IMR-90 (cell line): ENCODE measurements around the gene TBC1D9. TPM values are rescaled to one million over a fixed set of nuclear protein-coding genes. Genes with fewer than 3 reads are reported as not detected.

ENCODE experiments used
- ATAC-seq: fragments of 200-7000 bp; cut with Tn5 transposase; 2 replicates; pipeline ENCODE4 v1.9.1; 2020; ENCODE audit warnings: low read depth, mild to moderate bottlenecking, moderate library complexity
- BruUV-seq: library from RNA; stranded (reverse); fragments of 400-500 nt; replicated peaks from 2 replicates; lab custom pipeline; 2021; lab: Mats Ljungman, UMichigan
- CTCF ChIA-PET: fragments of 300-600 bp; formaldehyde crosslinking; extraction: SDS; loops from one replicate; lab custom pipeline; 2021; ENCODE audit warnings: antibody characterized with exemption; lab: Yijun Ruan, JAX
- POLR2A ChIA-PET: fragments of 300-600 bp; sonication (Branson Sonifier 250); formaldehyde crosslinking; loops from one replicate; lab custom pipeline; 2022; ENCODE audit warnings: antibody characterized with exemption; ENCODE audit not compliant: unreplicated experiment; lab: Charles Lee
- DNase-seq: peaks from one replicate; pipeline ENCODE4 v3.0.0; 2013
- H2AFZ ChIP-seq: replicated peaks from 2 replicates; pipeline ENCODE3; 2013; ENCODE audit warnings: low read length, mild to moderate bottlenecking; ENCODE audit not compliant: poor library complexity
- H2AK5ac ChIP-seq: 2 replicates; pipeline ENCODE4 v1.6.1; 2013; ENCODE audit warnings: low read depth, low read length, inconsistent platforms
- H2AK9ac ChIP-seq: replicated peaks from 2 replicates; pipeline ENCODE3; 2013; ENCODE audit warnings: mild to moderate bottlenecking, low read depth, low read length, moderate library complexity; ENCODE audit not compliant: poor library complexity
- H2BK120ac ChIP-seq: 2 replicates; pipeline ENCODE4 v1.6.1; 2013; ENCODE audit warnings: low read depth, low read length, inconsistent platforms
- H2BK15ac ChIP-seq: 3 replicates; pipeline ENCODE4 v1.6.1; 2013; ENCODE audit warnings: low read depth, low read length, inconsistent platforms
- H2BK20ac ChIP-seq: 2 replicates; pipeline ENCODE4 v1.6.1; 2013; ENCODE audit warnings: low read depth, mild to moderate bottlenecking, inconsistent platforms, low read length, moderate library complexity
- H2BK5ac ChIP-seq: 2 replicates; pipeline ENCODE4 v1.6.1; 2013; ENCODE audit warnings: mild to moderate bottlenecking, low read depth, low read length, inconsistent platforms; ENCODE audit not compliant: poor library complexity, severe bottlenecking
- H3K14ac ChIP-seq: replicated peaks from 2 replicates; pipeline ENCODE4 v1.6.1; 2013; ENCODE audit warnings: low read depth, low read length, inconsistent platforms
- H3K18ac ChIP-seq: 2 replicates; pipeline ENCODE4 v1.6.1; 2013; ENCODE audit warnings: low read depth, low read length, control low read depth
- H3K23ac ChIP-seq: 2 replicates; pipeline ENCODE4 v1.6.1; 2013; ENCODE audit warnings: low read depth, low read length, inconsistent platforms
- H3K27ac ChIP-seq: 2 replicates; pipeline ENCODE4 v1.5.1; 2013; ENCODE audit warnings: mild to moderate bottlenecking, control low read depth, low read length; ENCODE audit not compliant: insufficient read depth
- H3K27me3 ChIP-seq: 2 replicates; pipeline ENCODE4 v1.6.1; 2013; ENCODE audit warnings: low read length; ENCODE audit not compliant: control insufficient read depth, insufficient read depth
- H3K36me3 ChIP-seq: 2 replicates; pipeline ENCODE4 v1.6.1; 2013; ENCODE audit warnings: low read length, mixed read lengths; ENCODE audit not compliant: control insufficient read depth, insufficient read depth
- H3K4ac ChIP-seq: 2 replicates; pipeline ENCODE4 v1.6.1; 2013; ENCODE audit warnings: low read depth, low read length, inconsistent platforms
- H3K4me1 ChIP-seq: 2 replicates; pipeline ENCODE4 v1.6.1; 2013; ENCODE audit warnings: low read length, mixed read lengths; ENCODE audit not compliant: control insufficient read depth, insufficient read depth
- H3K4me2 ChIP-seq: 2 replicates; pipeline ENCODE4 v1.6.1; 2013; ENCODE audit warnings: low read depth, mild to moderate bottlenecking, control low read depth, low read length, moderate library complexity
- H3K4me3 ChIP-seq: 2 replicates; pipeline ENCODE4 v1.5.1; 2013; ENCODE audit warnings: low read depth, mild to moderate bottlenecking, control low read depth, low read length, moderate library complexity; ENCODE audit not compliant: insufficient read depth
- H3K56ac ChIP-seq: 2 replicates; pipeline ENCODE4 v1.6.1; 2013; ENCODE audit warnings: low read length, inconsistent platforms; ENCODE audit not compliant: insufficient read depth; ENCODE audit errors: extremely low read depth
- H3K79me1 ChIP-seq, 2 experiments: 2 replicates each; pipeline ENCODE4 v1.6.1; 2013; ENCODE audit warnings: low read length in 2 of 2, inconsistent platforms in 1 of 2, low read depth in 1 of 2
- H3K9ac ChIP-seq: 2 replicates; pipeline ENCODE4 v1.6.1; 2013; ENCODE audit warnings: low read depth, low read length, control low read depth
- H3K9me1 ChIP-seq: 2 replicates; pipeline ENCODE4 v1.6.1; 2013; ENCODE audit warnings: low read length, inconsistent platforms; ENCODE audit not compliant: insufficient read depth
- H3K9me3 ChIP-seq: 2 replicates; pipeline ENCODE4 v1.6.1; 2013; ENCODE audit warnings: low read length; ENCODE audit not compliant: control insufficient read depth, insufficient read depth
- H4K20me1 ChIP-seq: 2 replicates; pipeline ENCODE4 v1.6.1; 2013; ENCODE audit warnings: low read length, inconsistent platforms; ENCODE audit not compliant: insufficient read depth
- H4K5ac ChIP-seq: 2 replicates; pipeline ENCODE4 v1.6.1; 2013; ENCODE audit warnings: mild to moderate bottlenecking, low read depth, low read length, control low read depth
- H4K8ac ChIP-seq, 2 experiments: 2 replicates each; pipeline ENCODE4 v1.6.1; 2013; ENCODE audit warnings: low read depth in 2 of 2, low read length in 2 of 2, control low read depth in 1 of 2, inconsistent platforms in 1 of 2
- H4K91ac ChIP-seq: 2 replicates; pipeline ENCODE4 v1.6.1; 2013; ENCODE audit warnings: low read depth, low read length, inconsistent platforms; ENCODE audit not compliant: insufficient read depth
- CHD1 ChIP-seq: IDR thresholded peaks from 2 replicates; pipeline ENCODE4 v1.6.1; 2012; ENCODE audit warnings: low read depth, low read length, improper control_type of control experiment
- FOS ChIP-seq: fragments of 150-350 bp; IDR thresholded peaks from 2 replicates; pipeline ENCODE4 v1.6.1; 2016; ENCODE audit warnings: low read depth, low read length
- MAFK ChIP-seq: IDR thresholded peaks from 2 replicates; pipeline ENCODE4 v1.6.1; 2012; ENCODE audit warnings: low read depth, low read length, improper control_type of control experiment
- MAZ ChIP-seq: IDR thresholded peaks from 2 replicates; pipeline ENCODE4 v1.6.1; 2012; ENCODE audit warnings: low read depth, mild to moderate bottlenecking, low read length, improper control_type of control experiment, moderate library complexity, borderline replicate concordance
- MXI1 ChIP-seq: IDR thresholded peaks from 2 replicates; pipeline ENCODE4 v1.6.1; 2012; ENCODE audit warnings: low read depth, mild to moderate bottlenecking, low read length, moderate library complexity, borderline replicate concordance
- NFE2L2 ChIP-seq: fragments of 150-350 bp; IDR thresholded peaks from 2 replicates; pipeline ENCODE4 v1.6.1; 2016; ENCODE audit warnings: low read depth, mild to moderate bottlenecking, low read length
- RFX5 ChIP-seq: IDR thresholded peaks from 2 replicates; pipeline ENCODE4 v1.8.0; 2012; ENCODE audit warnings: low read depth, mild to moderate bottlenecking, low read length, moderate library complexity
- SMC3 ChIP-seq: fragments of 150-350 bp; IDR thresholded peaks from 2 replicates; pipeline ENCODE4 v1.6.1; 2016; ENCODE audit warnings: low read depth, mild to moderate bottlenecking, antibody characterized with exemption, low read length, moderate library complexity
- WGBS, 2 experiments: methylation state at CpG; one replicate each; pipeline versions ENCODE4 v1.1.5 to v1.1.7; 2013; ENCODE audit warnings: missing lambda C conversion rate in 2 of 2; ENCODE audit not compliant: insufficient read length in 1 of 2; ENCODE audit errors: extremely low coverage in 2 of 2; 5-methylcytosine and 5-hydroxymethylcytosine counted together
- dilution Hi-C: fragments of 300-500 bp; cut with HindIII; formaldehyde crosslinking; loops from one replicate; pipeline ENCODE4 v1.14.3; 2018; ENCODE audit warnings: low sequenced_read_pairs; ENCODE audit not compliant: unreplicated experiment
- in situ Hi-C: fragments of 300-500 bp; cut with MboI; formaldehyde crosslinking; loops from 3 replicates; pipeline ENCODE4 v1.14.3; 2019; ENCODE audit warnings: low sequenced_read_pairs, inconsistent platforms, mixed read lengths
- intact Hi-C: fragments of 100-400 bp; cut with micrococcal nuclease; formaldehyde crosslinking; loops from 2 replicates; pipeline ENCODE4 v1.10.0; 2022
- polyA plus RNA-seq, 3 experiments: library from polyadenylated mRNA; depleted of rRNA; stranded (reverse); fragments of >200 nt; gene quantifications; 2 replicates each; pipeline ENCODE4 v1.2.3, GENCODE V29; 2012; ENCODE audit warnings: low replicate concordance in 1 of 3
- total RNA-seq: library from RNA; depleted of rRNA; stranded (reverse); fragments of >200 nt; gene quantifications from 2 replicates; pipeline ENCODE4 v1.2.3, GENCODE V29; 2012
- TF ChIP-seq, protein P1 (sequence below): conservative IDR thresholded peaks from 2 replicates; pipeline ENCODE4 v1.5.1; 2012; ENCODE audit warnings: mild to moderate bottlenecking, low read depth, low read length, improper control_type of control experiment
- TF ChIP-seq, protein P2 (sequence below): fragments of 150-350 bp; IDR thresholded peaks from 2 replicates; pipeline ENCODE4 v1.6.1; 2017; ENCODE audit warnings: mild to moderate bottlenecking, antibody characterized with exemption, low read length, low read depth
- TF ChIP-seq, protein P3 (sequence below): fragments of 150-350 bp; IDR thresholded peaks from 2 replicates; pipeline ENCODE4 v1.6.1; 2016; ENCODE audit warnings: low read depth, mild to moderate bottlenecking, low read length, moderate library complexity, borderline replicate concordance

TBC1D9 gene
- total and polyA plus RNA-seq, 2 of the 4 experiments (the other 2 are of a cell fraction): 11.7 to 15.2 TPM

DNA sequence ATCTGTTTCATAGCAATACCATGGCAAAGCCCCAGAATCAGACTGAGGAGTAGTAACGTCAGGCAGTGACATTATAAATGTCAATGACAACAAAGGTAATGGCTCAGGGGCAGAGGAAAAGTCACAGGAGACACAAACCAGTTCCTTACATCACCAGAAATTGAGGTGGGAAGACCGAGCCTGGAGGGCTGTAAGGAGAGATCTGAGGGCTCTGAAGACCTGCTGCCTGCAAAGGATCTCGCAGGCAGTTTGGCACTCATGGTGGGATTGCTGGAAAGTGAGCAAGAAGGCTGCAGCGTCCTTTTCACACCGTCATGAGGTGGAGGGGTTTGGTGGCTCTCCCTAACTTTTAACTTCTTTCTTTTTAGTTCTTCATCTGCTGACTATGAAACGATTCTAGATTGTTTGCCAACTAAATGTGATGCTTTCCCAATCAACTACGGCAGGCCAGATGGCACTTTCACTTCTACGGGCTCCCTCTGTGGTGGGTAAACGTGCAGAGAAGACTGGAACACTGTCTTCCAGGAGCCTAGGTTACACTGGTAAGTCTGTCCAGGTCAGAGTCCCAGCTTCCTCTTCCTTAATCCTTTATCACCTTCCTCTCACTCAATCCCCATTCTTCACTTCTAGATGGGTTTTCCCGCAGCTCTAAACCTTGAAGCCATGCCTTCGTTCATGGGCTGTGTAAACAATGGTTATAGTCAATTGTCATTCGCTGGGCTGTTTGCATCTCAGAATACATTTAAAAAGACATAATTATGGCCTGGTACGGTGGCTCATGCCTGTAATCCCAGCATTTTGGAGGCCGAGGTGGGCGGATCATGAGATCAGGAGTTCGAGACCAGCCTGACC, 58.2 kb downstream of the TBC1D9 start:
- H3K36me3 ChIP-seq: peaks cover 3% of the 10 kb centered on the region; the same call in 1 of the 2 replicates
- H4K20me1 ChIP-seq: no peaks in the 10 kb centered on the region
- H3K9me1 ChIP-seq: no peaks in the 10 kb centered on the region
- H3K56ac ChIP-seq: no peak overlapping the region
- CTCF ChIA-PET: no interaction called here
- dilution Hi-C loops: no loop called here
- H3K4me2 ChIP-seq: no peak overlapping the region
- no peak overlapping the region for H4K91ac ChIP-seq
- H3K18ac ChIP-seq: no peak overlapping the region
- H2BK15ac ChIP-seq: no peak overlapping the region
- 90% methylated on average over 4 of the region's 16 CpGs; no CpG with 5 or more reads in 1 of the 2 experiments for WGBS, 2 experiments
- H3K9me3 ChIP-seq: no peaks in the 10 kb centered on the region
- no peak overlapping the region for H2AK9ac ChIP-seq
- intact Hi-C loops: no loop called here
- POLR2A ChIA-PET: no interaction called here
- H2BK5ac ChIP-seq: no peak overlapping the region
- no TSS peak for BruUV-seq
- no peak overlapping the region for H2AFZ ChIP-seq
- H3K23ac ChIP-seq: no peak overlapping the region
- ATAC-seq (no peak), DNase-seq (no peak)
- H3K14ac ChIP-seq: no peak overlapping the region
- no peak overlapping the region for H3K4ac ChIP-seq
- no peak overlapping the region for H2AK5ac ChIP-seq
- no peaks in the 10 kb centered on the region for H3K4me1 ChIP-seq
- no peak overlapping the region for H2BK120ac ChIP-seq
- no peak overlapping the region for H3K27ac ChIP-seq
- no peak overlapping the region for H4K8ac ChIP-seq
- H3K79me1 ChIP-seq: peaks cover 0 to 9% of the 10 kb centered on the region in 2 experiments; a peak in 2 of 4 replicates
- TF ChIP-seq MXI1: no peak
- TF ChIP-seq MAZ: no peak
- TF ChIP-seq NFE2L2: no peak
- TF ChIP-seq, protein P1, sequence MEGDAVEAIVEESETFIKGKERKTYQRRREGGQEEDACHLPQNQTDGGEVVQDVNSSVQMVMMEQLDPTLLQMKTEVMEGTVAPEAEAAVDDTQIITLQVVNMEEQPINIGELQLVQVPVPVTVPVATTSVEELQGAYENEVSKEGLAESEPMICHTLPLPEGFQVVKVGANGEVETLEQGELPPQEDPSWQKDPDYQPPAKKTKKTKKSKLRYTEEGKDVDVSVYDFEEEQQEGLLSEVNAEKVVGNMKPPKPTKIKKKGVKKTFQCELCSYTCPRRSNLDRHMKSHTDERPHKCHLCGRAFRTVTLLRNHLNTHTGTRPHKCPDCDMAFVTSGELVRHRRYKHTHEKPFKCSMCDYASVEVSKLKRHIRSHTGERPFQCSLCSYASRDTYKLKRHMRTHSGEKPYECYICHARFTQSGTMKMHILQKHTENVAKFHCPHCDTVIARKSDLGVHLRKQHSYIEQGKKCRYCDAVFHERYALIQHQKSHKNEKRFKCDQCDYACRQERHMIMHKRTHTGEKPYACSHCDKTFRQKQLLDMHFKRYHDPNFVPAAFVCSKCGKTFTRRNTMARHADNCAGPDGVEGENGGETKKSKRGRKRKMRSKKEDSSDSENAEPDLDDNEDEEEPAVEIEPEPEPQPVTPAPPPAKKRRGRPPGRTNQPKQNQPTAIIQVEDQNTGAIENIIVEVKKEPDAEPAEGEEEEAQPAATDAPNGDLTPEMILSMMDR: no peak
- TF ChIP-seq, protein P2, sequence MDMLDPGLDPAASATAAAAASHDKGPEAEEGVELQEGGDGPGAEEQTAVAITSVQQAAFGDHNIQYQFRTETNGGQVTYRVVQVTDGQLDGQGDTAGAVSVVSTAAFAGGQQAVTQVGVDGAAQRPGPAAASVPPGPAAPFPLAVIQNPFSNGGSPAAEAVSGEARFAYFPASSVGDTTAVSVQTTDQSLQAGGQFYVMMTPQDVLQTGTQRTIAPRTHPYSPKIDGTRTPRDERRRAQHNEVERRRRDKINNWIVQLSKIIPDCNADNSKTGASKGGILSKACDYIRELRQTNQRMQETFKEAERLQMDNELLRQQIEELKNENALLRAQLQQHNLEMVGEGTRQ: no peak
- no peak for TF ChIP-seq CHD1
- TF ChIP-seq, protein P3, sequence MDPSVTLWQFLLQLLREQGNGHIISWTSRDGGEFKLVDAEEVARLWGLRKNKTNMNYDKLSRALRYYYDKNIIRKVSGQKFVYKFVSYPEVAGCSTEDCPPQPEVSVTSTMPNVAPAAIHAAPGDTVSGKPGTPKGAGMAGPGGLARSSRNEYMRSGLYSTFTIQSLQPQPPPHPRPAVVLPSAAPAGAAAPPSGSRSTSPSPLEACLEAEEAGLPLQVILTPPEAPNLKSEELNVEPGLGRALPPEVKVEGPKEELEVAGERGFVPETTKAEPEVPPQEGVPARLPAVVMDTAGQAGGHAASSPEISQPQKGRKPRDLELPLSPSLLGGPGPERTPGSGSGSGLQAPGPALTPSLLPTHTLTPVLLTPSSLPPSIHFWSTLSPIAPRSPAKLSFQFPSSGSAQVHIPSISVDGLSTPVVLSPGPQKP: no peak
- no peak for TF ChIP-seq FOS
- no peak for TF ChIP-seq SMC3
- TF ChIP-seq MAFK: no peak
- no peak for TF ChIP-seq RFX5
- no peaks in the 10 kb centered on the region for H3K27me3 ChIP-seq
- H3K4me3 ChIP-seq: no peak overlapping the region
- H2BK20ac ChIP-seq: no peak overlapping the region
- no peak overlapping the region for H4K5ac ChIP-seq
- in situ Hi-C loops: no loop called here
- no peak overlapping the region for H3K9ac ChIP-seq
